IMR-90 (cell line): ENCODE measurements around the gene SHB. TPM values are rescaled to one million over a fixed set of nuclear protein-coding genes. Genes with fewer than 3 reads are reported as not detected.

Source experiments
- ATAC-seq: fragments of 200-7000 bp; cut with Tn5 transposase; 2 replicates; pipeline ENCODE4 v1.9.1; 2020; ENCODE audit warnings: low read depth, mild to moderate bottlenecking, moderate library complexity
- BruUV-seq: library from RNA; stranded (reverse); fragments of 400-500 nt; replicated peaks from 2 replicates; lab custom pipeline; 2021; lab: Mats Ljungman, UMichigan
- CTCF ChIA-PET: fragments of 300-600 bp; formaldehyde crosslinking; extraction: SDS; loops from one replicate; lab custom pipeline; 2021; ENCODE audit warnings: antibody characterized with exemption; lab: Yijun Ruan, JAX
- POLR2A ChIA-PET: fragments of 300-600 bp; sonication (Branson Sonifier 250); formaldehyde crosslinking; loops from one replicate; lab custom pipeline; 2022; ENCODE audit warnings: antibody characterized with exemption; ENCODE audit not compliant: unreplicated experiment; lab: Charles Lee
- DNase-seq: peaks from one replicate; pipeline ENCODE4 v3.0.0; 2013
- H2AFZ ChIP-seq: replicated peaks from 2 replicates; pipeline ENCODE3; 2013; ENCODE audit warnings: low read length, mild to moderate bottlenecking; ENCODE audit not compliant: poor library complexity
- H2AK5ac ChIP-seq: 2 replicates; pipeline ENCODE4 v1.6.1; 2013; ENCODE audit warnings: low read depth, low read length, inconsistent platforms
- H2AK9ac ChIP-seq: replicated peaks from 2 replicates; pipeline ENCODE3; 2013; ENCODE audit warnings: mild to moderate bottlenecking, low read depth, low read length, moderate library complexity; ENCODE audit not compliant: poor library complexity
- H2BK120ac ChIP-seq: 2 replicates; pipeline ENCODE4 v1.6.1; 2013; ENCODE audit warnings: low read depth, low read length, inconsistent platforms
- H2BK15ac ChIP-seq: 3 replicates; pipeline ENCODE4 v1.6.1; 2013; ENCODE audit warnings: low read depth, low read length, inconsistent platforms
- H2BK20ac ChIP-seq: 2 replicates; pipeline ENCODE4 v1.6.1; 2013; ENCODE audit warnings: low read depth, mild to moderate bottlenecking, inconsistent platforms, low read length, moderate library complexity
- H2BK5ac ChIP-seq: 2 replicates; pipeline ENCODE4 v1.6.1; 2013; ENCODE audit warnings: mild to moderate bottlenecking, low read depth, low read length, inconsistent platforms; ENCODE audit not compliant: poor library complexity, severe bottlenecking
- H3K14ac ChIP-seq: replicated peaks from 2 replicates; pipeline ENCODE4 v1.6.1; 2013; ENCODE audit warnings: low read depth, low read length, inconsistent platforms
- H3K18ac ChIP-seq: 2 replicates; pipeline ENCODE4 v1.6.1; 2013; ENCODE audit warnings: low read depth, low read length, control low read depth
- H3K23ac ChIP-seq: 2 replicates; pipeline ENCODE4 v1.6.1; 2013; ENCODE audit warnings: low read depth, low read length, inconsistent platforms
- H3K27ac ChIP-seq: 2 replicates; pipeline ENCODE4 v1.5.1; 2013; ENCODE audit warnings: mild to moderate bottlenecking, control low read depth, low read length; ENCODE audit not compliant: insufficient read depth
- H3K27me3 ChIP-seq: 2 replicates; pipeline ENCODE4 v1.6.1; 2013; ENCODE audit warnings: low read length; ENCODE audit not compliant: control insufficient read depth, insufficient read depth
- H3K36me3 ChIP-seq: 2 replicates; pipeline ENCODE4 v1.6.1; 2013; ENCODE audit warnings: low read length, mixed read lengths; ENCODE audit not compliant: control insufficient read depth, insufficient read depth
- H3K4ac ChIP-seq: 2 replicates; pipeline ENCODE4 v1.6.1; 2013; ENCODE audit warnings: low read depth, low read length, inconsistent platforms
- H3K4me1 ChIP-seq: 2 replicates; pipeline ENCODE4 v1.6.1; 2013; ENCODE audit warnings: low read length, mixed read lengths; ENCODE audit not compliant: control insufficient read depth, insufficient read depth
- H3K4me2 ChIP-seq: 2 replicates; pipeline ENCODE4 v1.6.1; 2013; ENCODE audit warnings: low read depth, mild to moderate bottlenecking, control low read depth, low read length, moderate library complexity
- H3K4me3 ChIP-seq: 2 replicates; pipeline ENCODE4 v1.5.1; 2013; ENCODE audit warnings: low read depth, mild to moderate bottlenecking, control low read depth, low read length, moderate library complexity; ENCODE audit not compliant: insufficient read depth
- H3K56ac ChIP-seq: 2 replicates; pipeline ENCODE4 v1.6.1; 2013; ENCODE audit warnings: low read length, inconsistent platforms; ENCODE audit not compliant: insufficient read depth; ENCODE audit errors: extremely low read depth
- H3K79me1 ChIP-seq, 2 experiments: 2 replicates each; pipeline ENCODE4 v1.6.1; 2013; ENCODE audit warnings: low read length in 2 of 2, inconsistent platforms in 1 of 2, low read depth in 1 of 2
- H3K9ac ChIP-seq: 2 replicates; pipeline ENCODE4 v1.6.1; 2013; ENCODE audit warnings: low read depth, low read length, control low read depth
- H3K9me1 ChIP-seq: 2 replicates; pipeline ENCODE4 v1.6.1; 2013; ENCODE audit warnings: low read length, inconsistent platforms; ENCODE audit not compliant: insufficient read depth
- H3K9me3 ChIP-seq: 2 replicates; pipeline ENCODE4 v1.6.1; 2013; ENCODE audit warnings: low read length; ENCODE audit not compliant: control insufficient read depth, insufficient read depth
- H4K20me1 ChIP-seq: 2 replicates; pipeline ENCODE4 v1.6.1; 2013; ENCODE audit warnings: low read length, inconsistent platforms; ENCODE audit not compliant: insufficient read depth
- H4K5ac ChIP-seq: 2 replicates; pipeline ENCODE4 v1.6.1; 2013; ENCODE audit warnings: mild to moderate bottlenecking, low read depth, low read length, control low read depth
- H4K8ac ChIP-seq, 2 experiments: 2 replicates each; pipeline ENCODE4 v1.6.1; 2013; ENCODE audit warnings: low read depth in 2 of 2, low read length in 2 of 2, control low read depth in 1 of 2, inconsistent platforms in 1 of 2
- H4K91ac ChIP-seq: 2 replicates; pipeline ENCODE4 v1.6.1; 2013; ENCODE audit warnings: low read depth, low read length, inconsistent platforms; ENCODE audit not compliant: insufficient read depth
- CHD1 ChIP-seq: IDR thresholded peaks from 2 replicates; pipeline ENCODE4 v1.6.1; 2012; ENCODE audit warnings: low read depth, low read length, improper control_type of control experiment
- CTCF ChIP-seq: conservative IDR thresholded peaks from 2 replicates; pipeline ENCODE4 v1.5.1; 2012; ENCODE audit warnings: mild to moderate bottlenecking, low read depth, low read length, improper control_type of control experiment
- WGBS, 2 experiments: methylation state at CpG; one replicate each; pipeline versions ENCODE4 v1.1.5 to v1.1.7; 2013; ENCODE audit warnings: missing lambda C conversion rate in 2 of 2; ENCODE audit not compliant: insufficient read length in 1 of 2; ENCODE audit errors: extremely low coverage in 2 of 2; 5-methylcytosine and 5-hydroxymethylcytosine counted together
- dilution Hi-C: fragments of 300-500 bp; cut with HindIII; formaldehyde crosslinking; loops from one replicate; pipeline ENCODE4 v1.14.3; 2018; ENCODE audit warnings: low sequenced_read_pairs; ENCODE audit not compliant: unreplicated experiment
- in situ Hi-C: fragments of 300-500 bp; cut with MboI; formaldehyde crosslinking; loops from 3 replicates; pipeline ENCODE4 v1.14.3; 2019; ENCODE audit warnings: low sequenced_read_pairs, inconsistent platforms, mixed read lengths
- intact Hi-C: fragments of 100-400 bp; cut with micrococcal nuclease; formaldehyde crosslinking; loops from 2 replicates; pipeline ENCODE4 v1.10.0; 2022
- polyA plus RNA-seq, 3 experiments: library from polyadenylated mRNA; depleted of rRNA; stranded (reverse); fragments of >200 nt; gene quantifications; 2 replicates each; pipeline ENCODE4 v1.2.3, GENCODE V29; 2012; ENCODE audit warnings: low replicate concordance in 1 of 3
- total RNA-seq: library from RNA; depleted of rRNA; stranded (reverse); fragments of >200 nt; gene quantifications from 2 replicates; pipeline ENCODE4 v1.2.3, GENCODE V29; 2012

The SHB gene
- total and polyA plus RNA-seq, 2 of the 4 experiments (the other 2 are of a cell fraction) = 6.1 to 20.4 TPM

GRCh38 chr9:37904445-37905130, 164.4 kb downstream of the SHB start:
- peak; percentile 32 for DNase-seq
- CTCF ChIA-PET = interaction anchor here (0.7 to 1.5 kb wide), 2 partner anchors 9 to 102 kb away, joined by 3 to 6 read pairs; no protein-coding TSS in a partner anchor

More at GRCh38 chr9:37904445-37905130, 164.4 kb downstream of the SHB start:
- POLR2A ChIA-PET = no interaction called here
- Histone ChIP-seq H2BK120ac (peak overlapping the region; percentile 72; the same call in 1 of the 2 replicates), H2BK20ac (0 out of 2 replicates have a peak overlapping the region, but pooled peaks have one; percentile 29), H2BK5ac (peak overlapping the region; percentile 62), H2AFZ (peak overlapping the region; percentile 96), H4K8ac (peak overlapping the region; percentile 89 to 95), H3K9me3 (no peaks in the 10 kb centered on the region), H3K56ac (peak overlapping the region; percentile 80; the same call in 1 of the 2 replicates), H2BK15ac (peak overlapping the region; percentile 66; the same call in 1 of the 3 replicates), H3K9me1 (peaks cover 6% of the 10 kb centered on the region), H3K27ac (peak overlapping the region; percentile 79), H3K4me3 (peak overlapping the region; percentile 78), H3K9ac (peak overlapping the region; percentile 75), H4K5ac (peak overlapping the region; percentile 85), H3K18ac (peak overlapping the region; percentile 53), H3K4me1 (peaks cover 9% of the 10 kb centered on the region), H4K20me1 (no peaks in the 10 kb centered on the region), H3K36me3 (0 out of 2 replicates have a peak, but pooled peaks cover 2% of the 10 kb centered on the region), H3K27me3 (no peaks in the 10 kb centered on the region), H2AK9ac (peak overlapping the region; percentile 93), H3K4me2 (peak overlapping the region; percentile 85), H4K91ac (peak overlapping the region; percentile 83), H3K23ac (peak overlapping the region; percentile 61), H2AK5ac (peak overlapping the region; percentile 72; the same call in 1 of the 2 replicates), H3K14ac (peak overlapping the region; percentile 90), H3K4ac (peak overlapping the region; percentile 82), H3K79me1 (peaks cover 13 to 36% of the 10 kb centered on the region in 2 experiments)
- no peak for TF ChIP-seq CTCF
- no peak for TF ChIP-seq CHD1
- 6% methylated on average over 7 of the region's 36 CpGs; no CpG with 5 or more reads in 1 of the 2 experiments for WGBS, 2 experiments
- dilution Hi-C loops (loop anchor here (25.0 kb wide), 1 partner anchor 483 kb away; the partner anchor contains the start of gene ALDH1B1), intact Hi-C loops (loop anchor here (5.0 kb wide), 2 partner anchors 312 to 422 kb away; partner anchors contain the start of gene TOMM5), in situ Hi-C loops (loop anchor here (10.0 kb wide), 1 partner anchor 320 kb away; no protein-coding TSS in a partner anchor)
- peak; percentile 5 for ATAC-seq
- no TSS peak for BruUV-seq
